HuH-7.5 (cell line): ENCODE data around the gene PCAT7.
"Not testable (repeated sequence)": the region's sequence is repeated elsewhere in the genome, so short reads cannot be mapped to it uniquely, and the experiment has no call there.

Experiments
- DNase-seq: peaks from one replicate; pipeline ENCODE4 v3.0.0; 2011; ENCODE audit warnings: low spot score

Gene PCAT7

DNA sequence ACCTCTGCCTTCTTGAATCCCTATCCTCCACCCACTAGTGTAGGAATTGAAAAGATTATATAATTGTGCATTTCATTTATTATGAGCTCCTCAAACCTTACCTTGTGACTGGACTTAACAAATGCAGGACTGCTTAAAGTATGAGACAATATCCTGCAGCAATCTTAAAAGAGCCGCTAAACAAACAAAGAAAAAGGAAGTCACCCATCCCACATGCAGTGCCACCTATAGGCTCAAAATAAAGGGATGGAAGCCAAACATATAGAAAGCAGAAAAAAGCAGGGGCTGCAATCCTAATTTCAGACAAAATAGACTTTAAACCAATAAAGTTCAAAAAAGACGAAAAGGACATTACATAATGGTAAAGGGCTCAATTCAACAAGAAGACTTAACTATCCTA, 8.7 kb downstream of the PCAT7 start:
- DNase-seq: no peak

GRCh38 chr9:94564279-94564678, 9.4 kb downstream of the PCAT7 start:
- DNase-seq: not testable (repeated sequence)

GRCh38 chr9:94566550-94566949, 11.7 kb downstream of the PCAT7 start:
- DNase-seq: no peak

DNA sequence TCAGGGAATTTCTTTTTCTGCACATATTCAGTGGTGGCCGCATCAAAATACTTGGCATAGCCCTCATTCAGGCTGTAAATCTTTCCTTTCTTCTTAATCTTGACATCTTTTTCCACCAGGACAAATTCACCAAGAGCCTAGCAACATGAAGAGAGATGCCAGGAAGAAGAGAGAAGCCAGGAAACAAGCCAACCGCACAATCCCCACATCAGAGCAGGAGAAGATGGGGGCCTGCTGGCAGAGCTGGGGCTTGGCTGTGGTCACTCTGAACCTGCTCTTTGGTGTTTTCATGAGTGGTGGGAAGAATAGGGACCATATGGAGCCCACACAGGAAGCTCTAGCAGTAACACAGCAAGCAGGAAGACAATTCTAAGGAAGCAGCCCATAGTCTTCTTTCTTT, 12.4 kb downstream of the PCAT7 start:
- DNase-seq: no peak

GRCh38 chr9:94568250-94568889, 13.5 kb downstream of the PCAT7 start:
- no peak for DNase-seq

DNA sequence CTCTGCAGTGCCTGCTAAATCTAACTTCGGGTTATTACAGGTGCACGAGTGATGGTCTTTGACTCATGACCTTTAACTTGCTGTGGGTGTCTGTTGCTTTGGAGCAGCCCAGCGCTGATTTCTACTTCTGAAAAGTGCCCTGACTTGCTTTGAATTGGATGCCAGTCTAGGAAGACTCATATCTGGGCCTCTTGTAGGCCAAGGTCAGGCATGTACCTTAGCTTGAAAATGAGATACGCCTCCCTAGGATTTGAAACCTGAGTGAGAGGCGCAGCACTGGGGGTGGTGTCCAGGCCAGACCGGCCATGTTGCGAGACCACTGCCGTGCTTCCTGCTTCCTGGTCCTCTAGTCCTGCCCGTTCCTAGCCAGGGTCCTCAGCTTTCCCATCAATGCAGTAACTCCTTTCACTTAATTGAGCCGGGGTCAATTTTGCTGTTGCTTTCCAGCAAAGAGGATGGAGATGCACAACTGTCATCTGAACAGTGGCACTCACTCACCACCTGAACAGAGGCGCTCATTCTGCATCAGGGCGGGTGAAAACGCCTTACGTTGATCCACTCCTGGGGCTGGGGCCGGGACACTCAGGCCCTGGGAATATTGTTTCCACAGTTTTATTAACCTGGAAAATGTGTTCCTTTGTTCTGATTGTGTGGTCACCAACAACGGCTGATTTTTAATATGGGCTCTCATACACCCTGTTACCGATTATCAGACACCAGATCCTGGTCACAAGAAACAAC, 14.3 kb downstream of the PCAT7 start:
- no peak for DNase-seq

- no peak for DNase-seq
Observed at GRCh38 chr9:94576131-94576530, 21.2 kb downstream of the PCAT7 start.

DNA sequence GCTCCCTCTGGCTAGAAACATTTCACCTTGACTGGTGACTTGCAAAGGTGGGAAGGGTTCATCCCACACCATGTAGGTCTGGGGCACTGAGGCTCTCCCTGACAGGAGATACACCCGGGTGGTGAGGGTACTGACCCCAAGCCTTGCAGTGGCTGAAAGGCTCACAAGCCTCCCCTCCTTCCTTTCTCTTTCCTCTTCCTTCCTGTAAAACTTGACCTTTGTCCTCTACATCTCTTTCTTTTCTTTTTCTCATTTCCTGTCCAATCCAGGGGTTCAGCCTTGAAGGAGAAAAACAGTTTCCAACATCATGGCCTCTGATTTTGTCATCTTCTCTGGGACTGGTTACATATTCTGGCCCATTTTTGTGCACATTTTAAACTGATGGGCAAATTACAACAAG, 22.2 kb downstream of the PCAT7 start:
- DNase-seq: no peak

DNA sequence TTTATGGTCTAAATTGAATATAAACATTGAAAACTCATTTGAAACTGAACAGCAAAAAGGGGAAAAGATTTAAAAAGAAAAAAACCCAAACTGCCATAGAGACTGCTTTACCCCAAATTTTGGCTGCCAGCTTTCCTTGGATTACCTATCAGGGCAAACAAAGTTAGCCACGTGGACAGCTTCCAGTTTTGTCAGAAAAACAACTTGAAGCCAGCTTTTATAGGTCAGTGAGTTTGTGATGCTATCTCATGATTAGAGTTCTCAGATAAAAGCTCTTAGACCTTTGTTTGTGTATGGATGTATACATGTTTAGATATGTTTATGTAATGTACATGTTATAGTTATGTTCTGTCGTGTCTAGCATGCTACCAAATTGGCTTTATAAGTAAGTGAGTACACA, 22.7 kb downstream of the PCAT7 start:
- no peak for DNase-seq

- no peak for DNase-seq
Observed at GRCh38 chr9:94581728-94582127, 26.8 kb downstream of the PCAT7 start.

- DNase-seq: no peak
Observed at GRCh38 chr9:94584555-94584954, 29.7 kb downstream of the PCAT7 start.

- DNase-seq: no peak
Observed at GRCh38 chr9:94586316-94586715, 31.4 kb downstream of the PCAT7 start.

DNA sequence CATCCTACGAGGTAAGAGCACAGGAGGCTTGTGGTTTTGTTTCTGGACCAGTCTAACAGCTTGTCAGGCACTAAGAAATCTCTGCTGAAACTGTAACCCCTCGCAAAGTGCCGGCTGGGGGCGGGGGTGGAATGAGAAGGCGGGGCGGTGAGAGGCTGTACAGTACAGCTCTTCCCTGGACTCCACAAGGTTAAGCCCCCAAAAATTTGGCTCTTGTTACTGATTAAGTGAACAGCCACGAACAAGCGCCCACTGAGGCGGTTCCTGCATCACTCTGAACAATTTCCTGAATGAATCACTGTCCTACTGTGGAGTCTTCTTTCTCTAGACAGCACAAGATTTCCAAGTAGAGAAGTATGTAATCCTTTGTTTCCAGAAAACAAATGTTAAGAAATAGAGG, 31.9 kb downstream of the PCAT7 start:
- no peak for DNase-seq

GRCh38 chr9:94588681-94589080, 33.8 kb downstream of the PCAT7 start:
- no peak for DNase-seq

GRCh38 chr9:94591046-94591545, 36.2 kb downstream of the PCAT7 start:
- not testable (repeated sequence) for DNase-seq

GRCh38 chr9:94591876-94592275, 37.0 kb downstream of the PCAT7 start:
- no peak for DNase-seq

DNA sequence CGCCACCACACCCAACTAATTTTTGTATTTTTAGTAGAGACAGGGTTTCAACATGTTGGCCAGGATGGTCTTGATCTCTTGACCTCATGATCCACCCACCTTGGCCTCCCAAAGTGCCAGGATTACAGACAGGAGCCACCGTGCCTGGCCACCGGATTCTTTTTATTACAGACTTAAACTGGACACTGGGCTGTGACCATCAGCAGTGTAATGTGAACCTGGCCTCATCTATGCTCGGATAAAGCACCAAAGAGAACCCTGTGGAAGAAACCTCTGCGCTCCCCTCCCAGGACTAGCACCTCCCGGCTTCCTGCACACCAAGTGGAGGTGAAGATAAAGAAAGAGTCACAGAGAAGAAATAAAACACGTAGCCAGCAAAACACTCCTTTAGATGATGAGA, 37.8 kb downstream of the PCAT7 start:
- not testable (repeated sequence) for DNase-seq

GRCh38 chr9:94593459-94594345, 38.8 kb downstream of the PCAT7 start, which contains the start of gene FBP2:
TSS of gene FBP2 (minus strand) at chr9:94593824. CDS start at chr9:94593726, 98 bp downstream.
- DNase-seq: no peak

- no peak for DNase-seq
Observed at GRCh38 chr9:94599102-94599501, 44.2 kb downstream of the PCAT7 start.

- DNase-seq: no peak
Observed at GRCh38 chr9:94600258-94600657, 45.4 kb downstream of the PCAT7 start.

GRCh38 chr9:94600715-94601114, 45.8 kb downstream of the PCAT7 start:
- DNase-seq: no peak

DNA sequence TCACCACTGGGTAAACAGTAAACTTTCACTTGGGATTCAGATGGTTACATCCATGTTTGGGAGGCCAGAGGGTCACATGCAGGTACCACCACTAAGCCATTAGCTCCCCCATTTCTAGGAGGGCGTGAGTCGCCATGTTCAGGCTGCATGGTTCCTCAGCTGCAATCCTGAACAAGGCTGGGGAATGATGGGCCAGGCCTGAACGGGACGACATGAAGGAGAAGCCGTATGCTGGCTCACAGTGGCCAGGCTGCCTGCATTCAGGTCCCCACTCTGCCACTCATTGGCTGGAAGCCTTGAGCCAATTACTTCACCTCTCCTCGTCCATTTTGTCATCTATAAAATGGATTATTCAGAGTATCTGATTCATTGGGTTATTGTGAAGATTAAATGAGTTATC, 47.8 kb downstream of the PCAT7 start:
- DNase-seq: no peak
